Measurements from ENCODE around the gene CS. TPM values are rescaled to one million over a fixed set of nuclear protein-coding genes. Genes with fewer than 3 reads are reported as not detected.
A peak's percentile ranks its signal among the peaks of the same experiment; 100 is the strongest.
"Not testable (repeated sequence)": the region's sequence is repeated elsewhere in the genome, so short reads cannot be mapped to it uniquely, and the experiment has no call there.

The CS gene
- total RNA-seq, 1 donor from 2014 or later = 865 TPM

DNA sequence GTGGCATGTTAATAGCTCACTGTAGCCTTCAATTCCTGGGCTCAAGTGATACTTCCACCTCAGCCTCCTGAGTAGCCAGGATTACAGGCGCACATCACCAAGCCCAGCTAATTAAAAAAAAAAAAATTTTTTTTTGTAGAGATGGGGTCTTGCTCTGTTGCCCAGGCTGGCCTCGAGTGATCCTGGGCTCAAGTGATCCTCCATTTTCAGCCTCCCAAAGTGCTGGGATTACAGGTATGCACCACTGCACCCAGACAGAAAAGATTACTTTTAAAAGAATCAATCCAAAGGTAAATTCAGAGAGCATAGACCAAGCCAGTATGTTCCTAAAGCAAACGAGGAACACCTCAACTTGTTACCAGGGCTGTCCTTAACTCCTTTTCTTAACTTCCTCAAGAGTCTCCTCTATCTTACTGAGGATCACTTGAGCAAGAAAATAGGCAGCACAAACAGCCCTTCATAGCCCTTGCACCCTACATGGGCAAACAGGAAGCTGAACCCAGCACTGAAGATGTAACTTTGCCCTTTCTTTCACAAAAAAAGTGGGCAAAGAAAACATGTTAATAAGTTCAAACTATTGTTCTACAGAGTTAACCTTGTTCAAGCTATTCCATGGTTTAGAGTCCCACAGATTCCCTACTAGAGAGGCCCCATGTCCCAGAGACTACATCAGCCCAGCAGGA is 11.3 kb downstream of the CS start:
- intact Hi-C loops (cut with micrococcal nuclease) = no loop called here
- DNase-seq = no peak
- ATAC-seq = no peak

DNA sequence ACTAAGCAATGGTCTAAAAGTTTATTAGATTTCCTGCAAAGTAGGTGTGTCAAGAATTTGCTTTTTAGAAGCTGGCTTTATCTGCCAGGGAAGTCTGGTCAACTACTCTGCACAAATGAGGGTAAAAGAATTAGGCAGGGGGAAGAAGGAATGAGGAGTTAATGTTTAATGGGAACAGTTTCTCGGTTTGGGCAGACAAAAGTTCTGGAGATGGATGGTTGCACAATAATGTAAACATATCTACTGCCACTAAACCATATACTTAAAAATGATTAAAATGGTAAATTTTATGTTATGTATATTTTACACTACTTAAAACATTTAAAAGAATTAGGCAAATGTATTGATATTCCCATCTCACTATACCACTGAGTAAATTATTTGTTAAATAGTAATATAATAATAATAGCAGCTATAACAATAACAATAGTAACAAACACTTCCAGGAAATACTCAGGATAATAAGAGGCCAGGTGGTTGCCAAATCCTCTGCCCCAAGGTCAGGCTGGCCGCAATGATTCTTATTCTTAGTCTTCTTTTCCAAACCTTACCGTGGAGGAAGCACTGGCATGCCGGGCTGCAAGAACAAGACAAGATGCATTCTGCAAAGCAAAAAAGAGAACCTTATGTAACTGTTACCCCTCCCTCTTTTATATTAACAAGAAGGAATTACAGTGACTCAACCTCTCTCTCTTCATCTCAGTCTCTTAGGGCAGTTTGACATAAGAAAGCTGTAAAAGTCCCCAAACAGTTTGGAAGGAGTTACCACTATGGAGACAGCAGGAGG is 13.9 kb downstream of the CS start:
- DNase-seq (no peak), ATAC-seq (peak; percentile 20)

DNA sequence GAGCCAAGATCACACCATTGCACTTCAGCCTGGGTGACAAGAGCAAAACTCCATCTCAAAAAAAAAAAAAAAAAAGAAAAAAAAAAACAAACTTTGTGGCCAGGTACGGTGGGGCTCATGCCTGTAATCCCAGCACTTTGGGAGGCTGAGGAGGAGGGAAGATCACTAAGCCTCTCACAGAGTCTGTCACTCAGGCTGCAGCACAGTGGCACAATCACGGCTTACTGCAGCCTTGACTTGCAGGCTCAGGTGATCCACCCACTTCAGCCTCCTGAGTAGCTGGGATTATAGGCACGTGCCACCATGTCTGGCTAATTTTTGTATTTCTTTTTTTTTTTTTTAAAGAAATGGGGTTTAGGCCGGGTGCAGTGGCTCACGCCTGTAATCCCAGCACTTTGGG is 15.9 kb downstream of the CS start:
- DNase-seq; ATAC-seq; intact Hi-C loops (cut with micrococcal nuclease): not testable (repeated sequence)

More for the DNA sequence above, 13.9 kb downstream of the CS start:
- intact Hi-C loops (cut with micrococcal nuclease) = no loop called here

- ATAC-seq (no peak), DNase-seq (no peak)
- intact Hi-C loops (cut with micrococcal nuclease) = no loop called here
Measured at GRCh38 chr12:56282579-56282978, 17.6 kb downstream of the CS start.

GRCh38 chr12:56282030-56282429 is 18.1 kb downstream of the CS start:
- ATAC-seq = no peak
- intact Hi-C loops (cut with micrococcal nuclease) = no loop called here
- no peak for DNase-seq

DNA sequence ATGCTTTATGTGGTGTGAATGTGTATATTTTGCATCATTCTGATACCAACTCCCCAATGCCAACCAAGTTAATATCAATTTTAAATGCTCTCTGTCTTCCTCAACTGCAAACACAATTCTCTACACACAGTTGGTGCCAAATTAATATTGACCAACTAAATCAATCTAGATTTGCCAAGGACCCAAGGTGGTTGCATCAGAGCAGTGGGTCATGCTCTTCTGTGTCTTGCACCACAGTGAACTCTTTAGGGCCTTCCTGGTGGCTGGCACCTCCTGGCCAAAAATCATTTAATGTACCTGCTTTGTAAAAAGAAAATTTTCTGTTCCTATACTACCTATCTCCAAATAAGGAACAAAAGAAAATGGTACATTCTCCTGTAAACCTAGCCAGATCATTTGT is 19.3 kb downstream of the CS start:
- intact Hi-C loops (cut with micrococcal nuclease) = no loop called here
- DNase-seq (no peak), ATAC-seq (no peak)

GRCh38 chr12:56278905-56279304 is 21.2 kb downstream of the CS start:
- DNase-seq (no peak), ATAC-seq (no peak)
- intact Hi-C loops (cut with micrococcal nuclease) = no loop called here

DNA sequence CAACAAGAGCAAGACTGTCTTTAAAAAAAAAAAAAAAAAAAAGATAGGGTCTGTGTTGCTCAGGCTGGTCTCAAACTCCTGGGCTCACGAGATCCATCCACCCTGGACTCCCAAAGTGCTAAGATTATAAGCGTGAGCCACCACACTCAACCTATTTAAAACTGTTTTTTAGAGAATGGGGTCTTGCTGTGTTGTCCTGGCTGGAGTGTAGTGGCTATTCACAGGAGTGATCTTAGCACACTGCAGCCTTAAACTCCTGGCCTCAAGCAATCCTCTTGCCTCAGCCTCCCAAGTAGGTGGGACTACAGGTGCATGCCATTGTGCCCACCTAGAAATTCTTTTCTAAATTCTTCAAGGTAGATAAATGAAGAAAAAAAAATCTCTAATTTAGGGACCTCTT is 25.8 kb downstream of the CS start:
- DNase-seq = no peak
- no peak for ATAC-seq
- intact Hi-C loops (cut with micrococcal nuclease) = no loop called here

- ATAC-seq = peak; percentile 6
- DNase-seq; intact Hi-C loops (cut with micrococcal nuclease): not testable (repeated sequence)
Measured at GRCh38 chr12:56272468-56272867, 27.7 kb downstream of the CS start.

GRCh38 chr12:56271031-56271430 is 29.1 kb downstream of the CS start:
- ATAC-seq (peak; percentile 60), DNase-seq (no peak)
- intact Hi-C loops (cut with micrococcal nuclease) = no loop called here

GRCh38 chr12:56267443-56268071 is 32.6 kb downstream of the CS start:
- peak; percentile 50 for ATAC-seq
- no peak for DNase-seq
- intact Hi-C loops (cut with micrococcal nuclease) = no loop called here

DNA sequence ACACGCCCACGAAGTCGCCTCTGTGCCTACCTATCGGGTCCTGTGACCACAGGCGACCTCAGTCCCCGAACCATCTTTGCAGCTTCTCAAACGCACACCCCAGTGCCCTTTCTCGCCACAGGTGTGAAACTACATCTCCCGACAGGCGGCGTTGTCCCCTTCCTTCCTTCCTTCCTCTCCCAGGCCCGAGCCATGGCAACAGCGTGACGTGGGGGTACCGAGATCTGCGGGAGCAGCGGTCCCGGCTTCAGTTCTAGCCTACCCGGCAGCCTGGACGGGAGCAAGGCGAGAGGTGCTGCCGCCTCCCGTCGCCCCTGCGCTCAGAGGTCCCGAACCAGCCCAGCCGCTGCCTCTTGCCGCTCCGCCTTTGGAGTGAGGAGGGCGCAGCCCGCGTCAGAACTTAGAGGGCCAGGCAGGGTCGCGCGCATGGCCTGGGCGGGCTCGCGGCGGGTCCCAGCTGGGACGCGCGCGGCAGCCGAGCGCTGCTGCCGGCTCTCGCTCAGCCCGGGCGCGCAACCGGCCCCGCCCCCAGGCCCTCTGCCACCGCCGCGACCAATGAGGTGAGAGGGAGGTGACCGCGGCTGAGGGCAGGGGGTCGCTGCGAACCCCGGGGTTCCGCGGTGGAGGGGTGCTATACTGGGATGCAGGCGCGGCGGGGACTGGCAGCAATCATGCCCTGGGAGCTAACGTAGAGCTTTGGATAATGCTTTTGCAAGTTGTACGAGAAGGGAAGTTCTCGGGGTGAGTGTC is 33.3 kb downstream of the CS start, which contains the start of gene COQ10A:
Gene COQ10A (plus strand): TSS at position 250 of the 750 bp plus-strand sequence. CDS start 177 bp downstream, at position 427.
- intact Hi-C loops (cut with micrococcal nuclease) = no loop called here
- peak; percentile 93 for DNase-seq
- ATAC-seq = peak; percentile 92

- intact Hi-C loops (cut with micrococcal nuclease); DNase-seq; ATAC-seq: not testable (repeated sequence)
Measured at GRCh38 chr12:56266068-56266692, 34.0 kb downstream of the CS start.

GRCh38 chr12:56262955-56263354 is 37.2 kb downstream of the CS start:
- DNase-seq; intact Hi-C loops (cut with micrococcal nuclease); ATAC-seq: not testable (repeated sequence)

- DNase-seq (no peak), ATAC-seq (no peak)
- intact Hi-C loops (cut with micrococcal nuclease) = no loop called here
Measured at GRCh38 chr12:56261503-56262232, 38.5 kb downstream of the CS start.

GRCh38 chr12:56260921-56261320 is 39.2 kb downstream of the CS start:
- intact Hi-C loops (cut with micrococcal nuclease) = no loop called here
- no peak for DNase-seq
- ATAC-seq = no peak

DNA sequence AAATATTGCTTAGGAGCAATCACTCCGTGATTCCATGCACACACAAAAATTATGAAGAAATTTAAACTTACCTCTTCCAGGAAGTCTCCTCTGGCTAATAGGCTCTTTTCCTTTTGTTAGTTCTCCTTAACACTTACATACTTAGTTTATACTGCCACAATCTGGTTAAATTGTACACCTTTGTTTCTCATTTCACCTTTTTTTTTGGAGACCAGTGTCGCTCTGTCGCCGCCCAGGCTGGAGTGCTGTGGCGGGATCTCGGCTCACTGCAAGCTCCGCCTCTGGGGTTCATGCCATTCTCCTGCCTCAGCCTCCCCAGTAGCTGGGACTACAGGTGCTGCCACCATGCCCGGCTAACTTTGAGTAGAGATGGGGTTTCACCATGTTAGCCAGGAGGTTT is 39.8 kb downstream of the CS start:
- no peak for ATAC-seq
- intact Hi-C loops (cut with micrococcal nuclease) = no loop called here
- DNase-seq = no peak

GRCh38 chr12:56258820-56259183 is 41.3 kb downstream of the CS start:
- intact Hi-C loops (cut with micrococcal nuclease) = no loop called here
- DNase-seq = no peak
- no peak for ATAC-seq

Measured in left ventricle myocardium superior (tissue), 1 donor.